DMS114 treated with DMSO at 0.1 percent for 48 hours (cell line): ENCODE results near the gene GABRG3.

Source experiments
- DNase-seq: peaks from one replicate; lab custom pipeline; 2025; ENCODE audit not compliant: unreplicated experiment; lab: John Stamatoyannopoulos, UW

The GABRG3 gene

GRCh38 chr15:27095886-27096624 is 125.1 kb downstream of the GABRG3 start:
- no peak for DNase-seq

DNA sequence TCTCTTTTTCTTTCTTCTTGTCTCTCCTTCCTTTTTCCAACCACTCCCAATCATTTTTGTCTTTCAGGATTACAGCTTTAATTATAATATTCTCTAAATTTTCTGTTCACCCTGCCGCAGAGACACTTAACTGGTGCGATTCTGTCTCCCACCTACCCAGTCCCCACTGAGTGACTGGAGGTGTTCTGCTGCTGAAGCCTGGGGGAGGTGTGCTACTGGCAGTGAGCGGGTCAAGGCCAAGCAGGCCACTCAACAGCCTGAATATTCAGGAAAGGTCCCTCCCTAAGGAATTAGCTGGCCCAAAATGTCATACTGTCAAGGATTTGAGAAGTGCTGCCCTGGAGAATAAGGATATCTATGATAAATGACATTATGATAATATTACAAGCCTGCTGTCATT is 126.5 kb downstream of the GABRG3 start:
- no peak for DNase-seq

DNA sequence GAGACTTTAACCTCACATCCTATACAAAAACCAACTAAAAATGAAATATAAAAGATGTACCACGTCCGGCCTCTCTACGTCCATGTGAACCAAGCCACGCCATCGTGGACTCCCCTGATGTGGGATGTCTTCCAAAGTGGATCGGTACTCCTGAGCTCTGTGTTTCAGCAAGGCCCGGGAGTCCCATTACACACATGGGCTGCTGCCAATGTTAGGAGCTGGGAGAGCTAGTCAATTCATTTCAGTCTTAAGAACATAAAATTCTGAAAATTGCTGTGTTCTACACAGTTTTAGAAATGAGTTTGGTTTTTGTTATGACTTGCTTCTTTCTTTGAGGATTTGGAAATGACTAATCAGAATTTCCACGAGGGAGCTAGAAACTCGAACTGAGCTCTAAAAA is 131.0 kb downstream of the GABRG3 start:
- DNase-seq = no peak

DNA sequence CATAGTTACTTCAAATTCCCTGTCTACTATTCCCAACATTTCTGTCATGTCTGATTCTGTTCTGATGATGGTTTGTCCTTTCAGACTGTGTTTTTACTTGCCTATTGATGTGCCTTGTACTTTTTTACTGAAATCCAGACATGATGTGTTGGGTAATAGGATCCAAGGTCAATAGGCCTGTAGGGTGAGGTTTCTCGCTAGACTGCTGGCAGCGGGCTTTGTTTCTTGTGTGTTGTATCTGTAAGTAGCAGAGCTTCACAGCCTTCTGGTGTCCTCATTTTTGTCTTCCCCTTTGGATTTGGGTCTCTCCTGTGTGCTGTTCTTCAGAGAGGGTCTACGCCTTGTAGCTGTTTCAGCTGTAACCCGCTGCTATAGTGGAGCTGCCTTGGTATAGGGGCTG is 140.3 kb downstream of the GABRG3 start:
- no peak for DNase-seq

DNA sequence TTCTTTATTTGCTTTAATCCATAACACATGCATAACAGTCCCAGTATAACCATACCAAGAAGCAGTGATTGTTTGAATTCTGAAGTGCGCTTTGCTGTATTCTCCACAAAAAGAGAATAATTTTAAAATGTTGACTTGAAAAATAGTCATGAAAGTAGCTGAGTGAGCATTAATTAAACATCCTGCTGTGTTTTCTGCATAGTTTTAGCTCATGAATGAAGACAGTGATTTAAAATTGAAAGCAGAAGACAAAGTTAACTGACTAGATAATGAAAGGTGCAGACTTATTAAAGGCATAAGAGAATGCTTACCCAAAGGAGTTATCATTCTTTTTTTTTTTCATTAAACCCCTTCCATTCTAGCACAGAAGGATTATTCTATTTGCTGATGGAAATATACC is 143.5 kb downstream of the GABRG3 start:
- no peak for DNase-seq

GRCh38 chr15:27119695-27120266 is 148.8 kb downstream of the GABRG3 start:
- no peak for DNase-seq

GRCh38 chr15:27121672-27122071 is 150.7 kb downstream of the GABRG3 start:
- DNase-seq = no peak

GRCh38 chr15:27123291-27123690 is 152.3 kb downstream of the GABRG3 start:
- no peak for DNase-seq

GRCh38 chr15:27123808-27124207 is 152.8 kb downstream of the GABRG3 start:
- no peak for DNase-seq

DNA sequence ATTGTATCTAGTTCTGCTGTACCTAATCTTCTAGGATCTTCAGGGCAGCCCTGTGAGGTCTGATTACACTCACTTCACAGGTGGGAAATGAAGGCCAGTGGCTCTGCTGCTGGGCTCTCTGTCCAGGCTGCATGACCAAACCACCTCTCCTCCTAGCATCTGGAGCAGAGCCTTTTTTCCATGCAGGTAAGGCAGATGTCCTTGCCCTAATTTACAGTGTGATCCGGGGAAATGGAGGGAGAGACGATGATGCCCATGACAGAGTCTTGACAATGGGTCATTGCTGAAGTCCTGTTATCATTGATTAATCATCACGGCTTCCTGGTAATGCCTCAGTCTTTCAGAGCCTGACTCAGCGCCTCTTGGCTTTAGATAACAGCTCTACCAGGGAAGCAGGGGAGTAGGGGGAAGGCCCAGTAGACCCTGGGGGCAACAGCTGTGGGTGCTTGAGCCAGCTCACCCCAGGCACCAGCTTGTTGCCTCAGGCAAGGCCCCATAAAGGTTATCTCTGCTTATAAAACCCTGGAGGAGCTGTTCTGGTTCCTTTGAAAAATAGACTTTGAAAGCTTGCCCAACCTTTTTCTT is 153.4 kb downstream of the GABRG3 start:
- DNase-seq = no peak

DNA sequence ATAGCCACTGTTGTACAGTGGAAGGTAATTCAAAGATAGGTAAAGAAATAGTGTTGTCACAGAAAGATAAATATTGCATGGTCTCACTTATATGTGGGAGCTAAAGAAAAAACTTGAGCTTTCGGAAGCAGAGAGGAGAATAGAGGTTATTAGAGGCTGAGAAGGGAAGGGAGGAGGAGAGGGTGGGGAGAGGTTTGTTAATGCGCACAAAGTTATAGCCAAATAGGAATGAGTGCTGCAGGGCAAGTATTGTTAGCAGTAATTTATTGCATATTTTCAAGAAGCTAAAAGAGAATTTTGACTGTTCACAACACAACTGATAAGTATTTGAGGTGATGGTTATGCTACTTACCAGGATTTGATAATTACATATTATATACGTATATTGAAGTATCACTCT is 154.2 kb downstream of the GABRG3 start:
- DNase-seq = no peak

DNA sequence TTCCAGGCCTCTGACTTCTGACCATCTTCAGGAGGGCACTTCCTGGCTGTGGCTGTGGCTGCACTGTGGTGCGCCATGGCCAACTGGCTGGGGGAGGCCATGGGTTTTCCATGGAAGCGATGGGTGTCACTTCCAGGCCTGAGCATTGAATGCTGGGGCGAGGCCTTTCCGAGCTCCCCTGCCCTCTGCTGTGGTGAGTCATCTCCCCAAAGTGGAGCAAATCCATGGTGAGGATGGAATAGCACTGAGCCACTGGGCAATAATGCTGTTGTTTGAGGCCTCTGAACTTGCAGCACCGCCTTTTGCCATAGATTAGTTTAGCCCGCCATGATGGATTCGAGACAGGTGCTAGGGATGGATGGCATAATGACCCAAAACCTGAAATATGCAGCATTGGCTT is 155.5 kb downstream of the GABRG3 start:
- no peak for DNase-seq

DNA sequence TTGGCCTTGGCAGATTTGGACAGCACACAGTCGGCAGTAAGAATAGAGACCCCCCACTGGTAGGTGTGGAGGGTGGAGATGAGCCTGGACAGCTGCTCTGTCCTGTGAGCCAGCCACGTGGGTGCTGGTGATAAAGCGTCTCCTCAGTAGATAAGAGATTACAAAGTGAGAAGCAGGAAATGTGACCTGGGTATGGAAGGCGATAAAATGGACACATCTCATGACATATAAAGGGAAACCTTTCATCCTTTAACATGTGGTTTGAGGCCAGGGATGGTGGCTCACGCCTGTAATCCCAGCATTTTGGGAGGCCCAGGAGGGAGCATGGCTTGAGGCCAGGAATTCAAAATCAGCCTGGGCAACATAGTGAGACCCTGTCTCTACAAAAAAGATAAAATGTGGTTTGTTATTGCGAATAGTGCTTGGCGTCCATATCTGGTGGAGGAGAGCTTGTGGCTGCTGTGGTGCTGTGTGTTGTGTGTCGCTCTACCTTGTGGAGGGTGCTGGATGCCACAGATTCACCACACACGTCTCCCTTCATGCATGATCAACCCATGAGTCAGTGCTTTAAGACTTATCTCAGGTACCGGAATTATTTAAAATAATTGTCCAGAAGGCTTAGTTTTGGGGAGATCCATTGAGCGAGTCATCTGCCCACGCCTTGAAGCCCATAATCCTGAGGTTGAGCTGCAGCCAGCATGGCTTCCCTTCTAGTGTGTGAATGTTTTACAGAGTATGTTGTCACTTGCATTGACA is 157.0 kb downstream of the GABRG3 start:
- no peak for DNase-seq

GRCh38 chr15:27133249-27133648 is 162.3 kb downstream of the GABRG3 start:
- DNase-seq = no peak

DNA sequence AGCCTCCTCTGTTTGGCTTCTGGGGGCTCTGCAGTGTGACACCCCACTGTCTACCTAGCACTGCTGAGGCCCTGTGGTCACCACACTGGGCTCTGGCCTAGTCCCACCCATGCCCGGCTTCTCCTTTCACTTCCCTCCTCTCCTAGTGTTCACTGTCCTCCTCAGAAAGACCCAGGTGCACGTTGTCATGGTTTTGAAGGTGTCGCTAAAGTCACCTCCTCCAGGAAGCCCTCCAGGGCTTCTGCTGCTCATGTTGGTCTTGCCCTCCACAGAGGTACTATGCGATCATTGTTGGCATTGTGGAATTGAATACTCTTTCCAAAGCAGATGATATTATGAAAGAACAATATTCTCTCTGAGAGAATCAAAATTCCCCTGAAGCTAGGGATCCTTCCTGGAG is 163.5 kb downstream of the GABRG3 start:
- DNase-seq = no peak

DNA sequence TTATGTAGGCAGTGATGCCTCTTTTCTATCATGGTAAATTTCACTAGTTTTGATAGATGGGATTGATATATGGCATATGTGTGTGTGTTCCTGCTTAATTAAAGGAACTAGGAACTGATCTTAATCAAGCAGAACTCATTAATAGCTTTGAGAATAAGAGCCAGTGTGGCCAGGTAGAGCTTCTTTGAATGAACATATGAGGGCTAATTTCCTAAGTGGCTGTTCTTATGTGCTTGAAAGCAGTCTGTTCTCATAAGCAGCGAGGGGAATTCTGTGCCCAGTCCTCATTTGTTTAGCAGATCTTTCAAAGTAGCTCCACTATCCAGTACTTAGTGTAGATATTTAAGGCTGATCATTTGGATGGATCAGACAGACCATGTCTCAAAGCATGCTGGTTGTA is 164.2 kb downstream of the GABRG3 start:
- no peak for DNase-seq

GRCh38 chr15:27137127-27137526 is 166.1 kb downstream of the GABRG3 start:
- DNase-seq = no peak

GRCh38 chr15:27165590-27165989 is 194.6 kb downstream of the GABRG3 start:
- no peak for DNase-seq

DNA sequence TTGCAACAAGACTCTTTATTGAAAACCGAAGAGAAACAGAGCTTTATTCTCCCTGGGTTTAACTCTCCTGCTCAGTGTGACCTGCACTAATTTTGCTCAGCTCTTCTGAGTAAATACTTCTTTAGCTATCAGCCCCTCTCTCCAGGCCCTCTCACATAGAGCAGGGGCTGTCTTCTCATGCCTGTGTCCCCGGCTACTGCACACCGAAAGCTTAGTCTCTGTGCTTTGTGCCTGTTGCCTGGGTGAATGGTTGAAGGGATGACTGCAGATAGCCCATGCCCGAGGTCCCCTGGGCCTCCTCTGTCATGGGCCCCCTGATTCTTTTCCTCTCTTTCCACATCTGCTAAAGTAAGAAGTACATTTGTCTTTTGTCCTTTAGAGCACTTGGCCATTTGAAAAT is 195.9 kb downstream of the GABRG3 start:
- DNase-seq = no peak

- no peak for DNase-seq
Observed at GRCh38 chr15:27167738-27168137, 196.8 kb downstream of the GABRG3 start.

- DNase-seq = no peak
Observed at GRCh38 chr15:27170851-27171250, 199.9 kb downstream of the GABRG3 start.

DNA sequence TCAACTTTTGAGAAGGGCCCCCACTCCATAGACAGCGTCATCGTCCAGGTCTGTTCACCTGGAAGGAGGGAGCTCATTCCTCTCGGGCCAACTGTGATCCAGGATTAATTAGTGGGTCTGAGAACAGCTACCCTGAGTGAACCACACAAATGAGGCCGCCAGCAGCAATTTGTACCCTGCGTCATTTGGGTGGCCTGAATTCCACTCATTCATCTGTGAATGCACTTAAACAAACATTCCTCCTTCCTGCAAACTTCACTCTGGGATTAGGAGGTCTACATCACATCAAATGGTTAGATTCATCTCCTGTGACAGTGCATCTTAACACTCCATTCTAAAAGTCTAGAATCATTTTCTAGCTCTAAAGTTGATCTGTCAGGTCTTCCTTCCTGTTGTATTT is 201.8 kb downstream of the GABRG3 start:
- DNase-seq = no peak
